ENCODE data around the gene ERP27. TPM values are rescaled to one million over a fixed set of nuclear protein-coding genes. Genes with fewer than 3 reads are reported as not detected.

Gene ERP27
- polyA plus RNA-seq, 4 donors, result 0.12 to 34.9 TPM; not detected in 2

GRCh38 chr12:14958361-14959125 lies 20.2 kb upstream of the ERP27 start:
- no peaks in the 10 kb centered on the region for H3K36me3 ChIP-seq (ENCODE audit: control insufficient read depth in 3 of 3, insufficient read depth in 2 of 3, low read depth in 1 of 3, low read length in 3 of 3)
- DNase-seq, result no peak
- WGBS, 3 donors, result 57 to 69% (median 62%) methylated on average over 11 of the region's 11 CpGs
- no peaks in the 10 kb centered on the region for H3K9me3 ChIP-seq (ENCODE audit: control insufficient read depth in 2 of 2, insufficient read depth in 1 of 2, low read depth in 1 of 2, low read length in 1 of 2)
- no peak for FAIRE-seq
- H3K27ac ChIP-seq (ENCODE audit: low read depth in 1 of 3, low read length in 2 of 3), result peak overlapping the region in 1 of 3 donors; percentile 88
- peaks cover 0 to 2% (median 0%) of the 10 kb centered on the region in 3 donors for H3K4me1 ChIP-seq (ENCODE audit: control insufficient read depth in 3 of 3, insufficient read depth in 2 of 3, low read depth in 1 of 3, low read length in 2 of 3)
- no peaks in the 10 kb centered on the region for H3K27me3 ChIP-seq (ENCODE audit: control insufficient read depth in 3 of 3, insufficient read depth in 3 of 3, low read length in 3 of 3)
- H3K4me3 ChIP-seq (ENCODE audit: low read depth in 1 of 3, low read length in 3 of 3), result peak overlapping the region in 1 of 3 donors; percentile 21

DNA sequence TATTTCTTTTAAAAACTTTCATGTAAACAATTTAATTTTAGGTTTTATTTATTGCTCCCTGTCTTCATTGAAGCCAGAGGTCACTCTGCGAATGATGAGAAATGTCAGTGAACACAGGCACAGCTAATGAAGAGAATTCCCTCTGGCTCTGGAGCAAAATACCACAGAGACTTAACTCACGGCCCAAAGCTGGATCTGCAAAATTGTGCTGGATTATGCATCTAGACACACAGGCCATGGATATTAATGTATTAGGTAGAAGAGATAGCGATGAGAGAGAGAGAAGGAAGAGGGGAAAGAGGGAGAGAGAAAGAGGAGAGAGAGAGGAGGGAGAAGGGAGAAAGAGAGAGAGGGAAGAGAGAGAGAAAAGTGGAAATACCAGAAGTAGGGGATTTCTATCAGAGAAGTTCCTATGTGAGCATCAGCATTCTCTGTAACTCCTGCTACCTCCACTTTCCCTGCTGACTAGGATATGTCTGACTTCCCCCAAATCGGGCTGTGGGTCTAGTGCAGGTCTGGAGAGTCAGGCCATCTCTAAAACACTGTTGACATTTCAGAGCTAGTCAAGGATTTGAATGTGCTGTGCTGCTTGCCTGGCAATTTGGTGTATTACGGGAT lies 19.3 kb upstream of the ERP27 start:
- 53 to 74% (median 62%) methylated on average over 5 of the region's 5 CpGs for WGBS, 3 donors
- Histone ChIP-seq H3K36me3 (ENCODE audit: control insufficient read depth in 3 of 3, insufficient read depth in 2 of 3, low read depth in 1 of 3, low read length in 3 of 3) (no peaks in the 10 kb centered on the region), H3K27ac (ENCODE audit: low read depth in 1 of 3, low read length in 2 of 3) (peak overlapping the region in 1 of 3 donors; percentile 74), H3K4me3 (ENCODE audit: low read depth in 1 of 3, low read length in 3 of 3) (no peak overlapping the region), H3K4me1 (ENCODE audit: control insufficient read depth in 3 of 3, insufficient read depth in 2 of 3, low read depth in 1 of 3, low read length in 2 of 3) (no peaks in the 10 kb centered on the region), H3K9me3 (ENCODE audit: control insufficient read depth in 2 of 2, insufficient read depth in 1 of 2, low read depth in 1 of 2, low read length in 1 of 2) (no peaks in the 10 kb centered on the region), H3K27me3 (ENCODE audit: control insufficient read depth in 3 of 3, insufficient read depth in 3 of 3, low read length in 3 of 3) (no peaks in the 10 kb centered on the region)
- DNase-seq, result no peak
- no peak for FAIRE-seq

- no peaks in the 10 kb centered on the region for H3K27me3 ChIP-seq (ENCODE audit: control insufficient read depth in 3 of 3, insufficient read depth in 3 of 3, low read length in 3 of 3)
- no peaks in the 10 kb centered on the region for H3K9me3 ChIP-seq (ENCODE audit: control insufficient read depth in 2 of 2, insufficient read depth in 1 of 2, low read depth in 1 of 2, low read length in 1 of 2)
- H3K4me3 ChIP-seq (ENCODE audit: low read depth in 1 of 3, low read length in 3 of 3), result no peak overlapping the region
- no peaks in the 10 kb centered on the region for H3K36me3 ChIP-seq (ENCODE audit: control insufficient read depth in 3 of 3, insufficient read depth in 2 of 3, low read depth in 1 of 3, low read length in 3 of 3)
- H3K4me1 ChIP-seq (ENCODE audit: control insufficient read depth in 3 of 3, insufficient read depth in 2 of 3, low read depth in 1 of 3, low read length in 2 of 3), result no peaks in the 10 kb centered on the region
- DNase-seq, result no peak
- 55 to 75% (median 65%) methylated on average over 2 of the region's 2 CpGs for WGBS, 3 donors
- no peak for FAIRE-seq
- H3K27ac ChIP-seq (ENCODE audit: low read depth in 1 of 3, low read length in 2 of 3), result no peak overlapping the region
These were observed 18.6 kb upstream of the ERP27 start for GRCh38 chr12:14956905-14957304.

GRCh38 chr12:14956024-14956891 lies 17.9 kb upstream of the ERP27 start:
- no peak for FAIRE-seq
- Histone ChIP-seq H3K27me3 (ENCODE audit: control insufficient read depth in 3 of 3, insufficient read depth in 3 of 3, low read length in 3 of 3) (no peaks in the 10 kb centered on the region), H3K9me3 (ENCODE audit: control insufficient read depth in 2 of 2, insufficient read depth in 1 of 2, low read depth in 1 of 2, low read length in 1 of 2) (no peaks in the 10 kb centered on the region), H3K4me1 (ENCODE audit: control insufficient read depth in 3 of 3, insufficient read depth in 2 of 3, low read depth in 1 of 3, low read length in 2 of 3) (peaks cover 0 to 2% (median 0%) of the 10 kb centered on the region in 3 donors), H3K4me3 (ENCODE audit: low read depth in 1 of 3, low read length in 3 of 3) (peak overlapping the region in 1 of 3 donors; percentile 1), H3K27ac (ENCODE audit: low read depth in 1 of 3, low read length in 2 of 3) (peak overlapping the region in 1 of 3 donors; percentile 18), H3K36me3 (ENCODE audit: control insufficient read depth in 3 of 3, insufficient read depth in 2 of 3, low read depth in 1 of 3, low read length in 3 of 3) (no peaks in the 10 kb centered on the region)
- WGBS, 3 donors, result 62 to 71% (median 63%) methylated on average over 9 of the region's 9 CpGs
- DNase-seq, result no peak

DNA sequence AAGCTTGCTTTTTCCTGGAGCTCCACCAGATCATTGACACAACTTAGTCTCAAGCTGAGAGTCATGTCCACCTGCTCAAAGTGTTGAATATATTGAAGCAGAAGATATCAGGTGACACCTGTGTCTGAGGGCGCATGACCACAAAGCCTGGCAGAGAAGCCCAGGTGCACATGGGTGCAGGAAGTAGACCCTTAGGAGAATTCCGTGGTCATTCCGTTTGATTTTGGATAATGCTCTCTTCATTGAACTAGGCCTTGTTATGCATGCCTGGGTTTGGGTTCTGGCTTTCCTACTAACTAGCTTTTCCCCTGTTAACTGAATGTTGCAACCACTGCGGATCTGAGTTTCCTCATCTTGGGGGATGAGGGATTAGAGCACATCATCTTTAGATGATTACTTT lies 15.9 kb upstream of the ERP27 start:
- Histone ChIP-seq H3K36me3 (ENCODE audit: control insufficient read depth in 3 of 3, insufficient read depth in 2 of 3, low read depth in 1 of 3, low read length in 3 of 3) (no peaks in the 10 kb centered on the region), H3K27me3 (ENCODE audit: control insufficient read depth in 3 of 3, insufficient read depth in 3 of 3, low read length in 3 of 3) (no peaks in the 10 kb centered on the region), H3K9me3 (ENCODE audit: control insufficient read depth in 2 of 2, insufficient read depth in 1 of 2, low read depth in 1 of 2, low read length in 1 of 2) (no peaks in the 10 kb centered on the region), H3K4me1 (ENCODE audit: control insufficient read depth in 3 of 3, insufficient read depth in 2 of 3, low read depth in 1 of 3, low read length in 2 of 3) (peaks cover 3 to 6% (median 4%) of the 10 kb centered on the region in 3 donors), H3K27ac (ENCODE audit: low read depth in 1 of 3, low read length in 2 of 3) (peak overlapping the region in 1 of 3 donors; percentile 82), H3K4me3 (ENCODE audit: low read depth in 1 of 3, low read length in 3 of 3) (no peak overlapping the region)
- WGBS, 3 donors, result 62 to 91% (median 67%) methylated on average over 4 of the region's 4 CpGs
- DNase-seq (no peak), FAIRE-seq (no peak)

- DNase-seq (no peak), FAIRE-seq (no peak)
- 52 to 80% (median 69%) methylated on average over 1 of the region's 1 CpG for WGBS, 3 donors
- no peaks in the 10 kb centered on the region for H3K9me3 ChIP-seq (ENCODE audit: control insufficient read depth in 2 of 2, insufficient read depth in 1 of 2, low read depth in 1 of 2, low read length in 1 of 2)
- no peaks in the 10 kb centered on the region for H3K36me3 ChIP-seq (ENCODE audit: control insufficient read depth in 3 of 3, insufficient read depth in 2 of 3, low read depth in 1 of 3, low read length in 3 of 3)
- H3K27ac ChIP-seq (ENCODE audit: low read depth in 1 of 3, low read length in 2 of 3), result peak overlapping the region in 1 of 3 donors; percentile 82
- peaks cover 4 to 7% (median 6%) of the 10 kb centered on the region in 3 donors for H3K4me1 ChIP-seq (ENCODE audit: control insufficient read depth in 3 of 3, insufficient read depth in 2 of 3, low read depth in 1 of 3, low read length in 2 of 3)
- H3K27me3 ChIP-seq (ENCODE audit: control insufficient read depth in 3 of 3, insufficient read depth in 3 of 3, low read length in 3 of 3), result no peaks in the 10 kb centered on the region
- H3K4me3 ChIP-seq (ENCODE audit: low read depth in 1 of 3, low read length in 3 of 3), result no peak overlapping the region
These were observed 15.4 kb upstream of the ERP27 start for GRCh38 chr12:14953752-14954151.

DNA sequence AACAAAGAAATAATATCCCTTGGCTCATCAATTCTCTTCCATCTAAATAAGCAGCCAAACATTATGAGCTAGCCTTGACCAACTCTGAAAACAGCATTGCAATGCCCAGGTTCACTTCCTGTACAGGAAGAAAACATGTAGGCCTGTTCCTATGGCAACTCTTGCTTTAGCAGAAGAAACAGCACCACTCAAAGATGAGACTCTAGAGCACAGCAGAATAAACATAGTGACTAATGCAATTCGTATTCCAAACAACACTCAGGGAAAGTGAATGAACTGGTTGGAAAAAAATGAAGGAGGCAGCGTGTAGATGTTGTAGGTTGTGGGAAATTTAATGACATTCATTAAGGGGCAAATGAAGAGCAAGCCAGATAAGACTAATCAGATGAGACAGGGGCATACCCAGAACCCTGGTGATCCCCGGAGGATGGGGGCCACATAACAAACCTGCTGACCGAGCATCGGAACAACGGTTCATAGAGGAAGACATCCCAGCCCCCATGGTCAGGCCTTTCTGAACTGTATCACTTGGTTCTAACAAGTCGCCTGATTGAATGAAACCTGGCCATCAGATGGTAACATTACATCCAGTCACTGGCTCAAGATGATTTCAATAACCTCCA lies 14.1 kb upstream of the ERP27 start:
- peak; percentile 43 to 44 for DNase-seq
- Histone ChIP-seq H3K27ac (ENCODE audit: low read depth in 1 of 3, low read length in 2 of 3) (peak overlapping the region in 2 of 3 donors; percentile 37 to 93), H3K4me1 (ENCODE audit: control insufficient read depth in 3 of 3, insufficient read depth in 2 of 3, low read depth in 1 of 3, low read length in 2 of 3) (peaks cover 4 to 11% (median 8%) of the 10 kb centered on the region in 3 donors), H3K27me3 (ENCODE audit: control insufficient read depth in 3 of 3, insufficient read depth in 3 of 3, low read length in 3 of 3) (no peaks in the 10 kb centered on the region), H3K4me3 (ENCODE audit: low read depth in 1 of 3, low read length in 3 of 3) (no peak overlapping the region), H3K9me3 (ENCODE audit: control insufficient read depth in 2 of 2, insufficient read depth in 1 of 2, low read depth in 1 of 2, low read length in 1 of 2) (no peaks in the 10 kb centered on the region), H3K36me3 (ENCODE audit: control insufficient read depth in 3 of 3, insufficient read depth in 2 of 3, low read depth in 1 of 3, low read length in 3 of 3) (peaks cover 0 to 2% (median 2%) of the 10 kb centered on the region in 3 donors)
- WGBS, 3 donors, result 46 to 73% (median 59%) methylated on average over 7 of the region's 7 CpGs
- FAIRE-seq, result no peak

DNA sequence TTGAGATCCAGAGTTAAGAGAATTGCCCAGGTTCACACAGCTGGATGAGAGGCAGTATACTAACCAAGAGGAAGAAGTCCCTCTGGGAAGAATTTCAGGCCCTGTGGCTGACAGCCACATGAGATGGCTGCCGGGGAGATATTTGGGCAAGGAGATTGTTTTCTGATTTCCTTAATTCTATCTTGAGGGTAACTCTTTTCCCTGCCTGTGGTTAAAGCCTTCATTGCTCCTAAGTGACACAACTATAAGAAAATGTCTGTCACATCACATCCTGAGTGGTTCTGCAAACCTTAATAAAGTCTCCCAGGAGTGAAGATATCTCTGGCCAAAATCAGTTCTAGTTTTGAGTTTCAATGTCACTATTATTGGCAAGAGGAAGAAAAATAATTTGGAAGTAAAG lies 13.5 kb upstream of the ERP27 start:
- FAIRE-seq (no peak), DNase-seq (no peak)
- no peak overlapping the region for H3K4me3 ChIP-seq (ENCODE audit: low read depth in 1 of 3, low read length in 3 of 3)
- H3K36me3 ChIP-seq (ENCODE audit: control insufficient read depth in 3 of 3, insufficient read depth in 2 of 3, low read depth in 1 of 3, low read length in 3 of 3), result peaks cover 0 to 2% (median 2%) of the 10 kb centered on the region in 3 donors
- H3K4me1 ChIP-seq (ENCODE audit: control insufficient read depth in 3 of 3, insufficient read depth in 2 of 3, low read depth in 1 of 3, low read length in 2 of 3), result peaks cover 4 to 11% (median 9%) of the 10 kb centered on the region in 3 donors
- peak overlapping the region in 2 of 3 donors; percentile 19 to 91 for H3K27ac ChIP-seq (ENCODE audit: low read depth in 1 of 3, low read length in 2 of 3)
- H3K9me3 ChIP-seq (ENCODE audit: control insufficient read depth in 2 of 2, insufficient read depth in 1 of 2, low read depth in 1 of 2, low read length in 1 of 2), result no peaks in the 10 kb centered on the region
- H3K27me3 ChIP-seq (ENCODE audit: control insufficient read depth in 3 of 3, insufficient read depth in 3 of 3, low read length in 3 of 3), result no peaks in the 10 kb centered on the region
- 30 to 77% (median 57%) methylated on average over 1 of the region's 1 CpG for WGBS, 3 donors

All from small intestine (tissue), 7 donors.